Measurements from ENCODE around the gene PTPRJ. TPM values are rescaled to one million over a fixed set of nuclear protein-coding genes. Genes with fewer than 3 reads are reported as not detected.

Gene PTPRJ
- polyA plus RNA-seq, 3 donors = 10.0 to 36.4 (median 14.6) TPM

DNA sequence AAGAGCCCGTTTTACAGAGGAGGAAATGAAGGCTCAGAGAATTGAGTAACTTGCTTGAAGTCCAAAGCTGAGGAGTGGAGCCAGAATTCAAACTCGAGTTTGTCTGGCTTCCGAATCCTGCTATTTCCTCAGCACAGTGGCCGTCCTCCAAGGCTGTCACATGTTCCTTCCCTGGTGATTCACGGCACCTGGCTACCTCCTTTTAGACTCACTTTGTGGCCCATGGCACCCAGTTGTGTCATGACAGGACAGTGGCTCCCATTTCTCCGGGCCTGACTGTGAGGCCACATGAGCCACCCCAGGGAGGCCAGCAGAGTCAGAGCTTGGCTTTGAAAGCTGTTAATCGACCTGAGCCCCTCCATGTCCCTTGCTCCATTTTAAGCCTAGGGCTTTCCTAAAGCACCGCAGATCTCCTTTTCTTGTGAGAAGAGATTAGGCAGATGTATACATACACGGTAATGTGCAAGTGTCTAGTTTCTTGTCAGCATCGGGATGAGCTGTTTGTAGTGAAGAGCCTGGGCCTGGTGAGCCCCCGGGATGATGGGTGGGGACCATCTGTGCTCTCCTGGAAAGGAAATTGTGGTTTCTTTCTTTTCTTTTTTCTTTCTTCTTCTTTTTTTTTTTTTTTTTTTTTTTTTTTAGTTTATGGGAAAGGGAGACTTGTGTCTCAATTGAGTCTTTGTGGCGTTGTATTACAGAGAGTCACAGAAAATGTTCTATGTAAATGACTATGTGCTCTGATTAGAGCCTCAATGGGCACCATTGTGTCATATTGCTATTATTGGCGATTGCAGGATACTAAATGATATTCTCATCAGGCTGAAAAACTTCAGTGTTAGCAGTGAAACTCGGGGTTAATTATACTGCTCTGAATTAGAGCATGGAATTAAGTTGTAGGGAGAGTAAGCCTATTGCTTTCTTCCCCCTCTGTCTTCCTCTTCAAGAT is 54.8 kb downstream of the PTPRJ start:
- TF ChIP-seq, protein P1, sequence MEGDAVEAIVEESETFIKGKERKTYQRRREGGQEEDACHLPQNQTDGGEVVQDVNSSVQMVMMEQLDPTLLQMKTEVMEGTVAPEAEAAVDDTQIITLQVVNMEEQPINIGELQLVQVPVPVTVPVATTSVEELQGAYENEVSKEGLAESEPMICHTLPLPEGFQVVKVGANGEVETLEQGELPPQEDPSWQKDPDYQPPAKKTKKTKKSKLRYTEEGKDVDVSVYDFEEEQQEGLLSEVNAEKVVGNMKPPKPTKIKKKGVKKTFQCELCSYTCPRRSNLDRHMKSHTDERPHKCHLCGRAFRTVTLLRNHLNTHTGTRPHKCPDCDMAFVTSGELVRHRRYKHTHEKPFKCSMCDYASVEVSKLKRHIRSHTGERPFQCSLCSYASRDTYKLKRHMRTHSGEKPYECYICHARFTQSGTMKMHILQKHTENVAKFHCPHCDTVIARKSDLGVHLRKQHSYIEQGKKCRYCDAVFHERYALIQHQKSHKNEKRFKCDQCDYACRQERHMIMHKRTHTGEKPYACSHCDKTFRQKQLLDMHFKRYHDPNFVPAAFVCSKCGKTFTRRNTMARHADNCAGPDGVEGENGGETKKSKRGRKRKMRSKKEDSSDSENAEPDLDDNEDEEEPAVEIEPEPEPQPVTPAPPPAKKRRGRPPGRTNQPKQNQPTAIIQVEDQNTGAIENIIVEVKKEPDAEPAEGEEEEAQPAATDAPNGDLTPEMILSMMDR (IDR thresholded peaks at IDR 0.05) = no peak
- Mint-ChIP-seq H3K27ac (peak overlapping the region; percentile 57 to 83 (median 74)), H3K4me1 (peaks cover 79% of the 10 kb centered on the region), H3K4me3 (peak overlapping the region in 1 of 2 donors; percentile 64), H3K36me3 (peaks cover 27 to 44% of the 10 kb centered on the region in 2 donors), H3K9me3 (no peaks in the 10 kb centered on the region), H3K27me3 (ENCODE audit: low read depth in 3 of 3) (peaks cover 0 to 3% (median 0%) of the 10 kb centered on the region in 3 donors)
- no peak overlapping the region for H2AFZ ChIP-seq (ENCODE audit: insufficient read depth, low read depth, low read length, poor library complexity, severe bottlenecking)
- H3K36me3 ChIP-seq (replicated peaks in 1 of 2; ENCODE audit: control insufficient read depth in 1 of 2, insufficient read depth in 2 of 2, low read length in 2 of 2) = peaks cover 0 to 8% of the 10 kb centered on the region in 2 donors
- H3K4me1 ChIP-seq (ENCODE audit: control insufficient read depth in 1 of 2, insufficient read depth in 2 of 2, low read length in 2 of 2) = peaks cover 66 to 78% of the 10 kb centered on the region in 2 donors
- H3K9me3 ChIP-seq (replicated peaks in 1 of 2; ENCODE audit: control insufficient read depth in 1 of 2, insufficient read depth in 1 of 2, low read length in 2 of 2) = no peaks in the 10 kb centered on the region
- H3K27me3 ChIP-seq (ENCODE audit: control insufficient read depth in 2 of 2, insufficient read depth in 2 of 2, low read length in 2 of 2) = no peaks in the 10 kb centered on the region
- DNase-seq = peak in 1 of 3 donors; percentile 55
- 34% methylated on average over 7 of the region's 14 CpGs for WGBS (ENCODE audit: insufficient coverage)
- intact Hi-C loops (cut with micrococcal nuclease) = loop anchor here (5.0 kb wide), 4 partner anchors 32 to 98 kb away; partner anchors contain the start of gene PTPRJ (in 2 of the 2)
- H3K4me2 ChIP-seq (replicated peaks; ENCODE audit: extremely low read depth, low read length, poor library complexity, severe bottlenecking) = peak overlapping the region; percentile 13
- H3K79me2 ChIP-seq (ENCODE audit: insufficient read depth, low read length) = peaks cover 93% of the 10 kb centered on the region
- no peak overlapping the region for H3K9ac ChIP-seq (ENCODE audit: insufficient read depth, low read length, poor library complexity, severe bottlenecking)
- H4K20me1 ChIP-seq (ENCODE audit: insufficient read depth, low read length) = peaks cover 87% of the 10 kb centered on the region
- H3K4me3 ChIP-seq (replicated peaks in 1 of 3; ENCODE audit: low read depth in 2 of 3, low read length in 3 of 3) = peak overlapping the region in 1 of 3 experiments; percentile 10
- peak overlapping the region; percentile 46 to 50 for H3K27ac ChIP-seq (ENCODE audit: low read depth in 1 of 2, low read length in 2 of 2)

DNA sequence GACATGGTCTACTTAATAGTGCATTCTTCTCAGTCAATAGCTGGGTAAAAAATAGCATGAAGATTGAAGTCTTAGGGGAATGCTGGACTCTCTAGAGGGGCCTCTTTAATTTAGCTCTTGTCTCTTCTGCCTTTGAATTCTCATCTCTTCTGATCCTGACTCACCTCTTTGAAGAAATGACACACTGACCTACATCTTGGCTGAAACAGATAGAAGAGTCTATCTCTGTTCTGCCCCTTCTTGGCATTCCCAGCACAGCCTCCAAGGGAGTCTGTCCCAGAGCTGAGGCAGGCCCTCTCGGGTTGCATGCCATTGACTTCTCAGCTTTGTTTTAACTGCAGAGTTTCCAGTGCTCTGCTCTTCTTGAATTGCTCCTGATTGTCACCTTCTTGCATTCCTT is 55.7 kb downstream of the PTPRJ start:
- no peak overlapping the region for H3K4me3 Mint-ChIP-seq
- Histone ChIP-seq H3K36me3 (replicated peaks in 1 of 2; ENCODE audit: control insufficient read depth in 1 of 2, insufficient read depth in 2 of 2, low read length in 2 of 2) (peaks cover 0 to 11% of the 10 kb centered on the region in 2 donors), H2AFZ (ENCODE audit: insufficient read depth, low read depth, low read length, poor library complexity, severe bottlenecking) (no peak overlapping the region), H3K9me3 (replicated peaks in 1 of 2; ENCODE audit: control insufficient read depth in 1 of 2, insufficient read depth in 1 of 2, low read length in 2 of 2) (no peaks in the 10 kb centered on the region), H4K20me1 (ENCODE audit: insufficient read depth, low read length) (peaks cover 95% of the 10 kb centered on the region), H3K27ac (ENCODE audit: low read depth in 1 of 2, low read length in 2 of 2) (peak overlapping the region in 1 of 2 donors; percentile 37), H3K4me2 (replicated peaks; ENCODE audit: extremely low read depth, low read length, poor library complexity, severe bottlenecking) (no peak overlapping the region), H3K27me3 (ENCODE audit: control insufficient read depth in 2 of 2, insufficient read depth in 2 of 2, low read length in 2 of 2) (no peaks in the 10 kb centered on the region), H3K79me2 (ENCODE audit: insufficient read depth, low read length) (peaks cover 93% of the 10 kb centered on the region), H3K9ac (ENCODE audit: insufficient read depth, low read length, poor library complexity, severe bottlenecking) (no peak overlapping the region), H3K4me1 (ENCODE audit: control insufficient read depth in 1 of 2, insufficient read depth in 2 of 2, low read length in 2 of 2) (peaks cover 59 to 75% of the 10 kb centered on the region in 2 donors), H3K4me3 (replicated peaks in 1 of 3; ENCODE audit: low read depth in 2 of 3, low read length in 3 of 3) (no peak overlapping the region)
- peaks cover 0 to 3% (median 0%) of the 10 kb centered on the region in 3 donors for H3K27me3 Mint-ChIP-seq (ENCODE audit: low read depth in 3 of 3)
- intact Hi-C loops (cut with micrococcal nuclease) = no loop called here
- H3K27ac Mint-ChIP-seq = peak overlapping the region in 3 of 7 donors; percentile 22 to 80 (median 61)
- TF ChIP-seq, protein P1 (IDR thresholded peaks at IDR 0.05) = no peak
- H3K4me1 Mint-ChIP-seq = peaks cover 79% of the 10 kb centered on the region
- H3K9me3 Mint-ChIP-seq = no peaks in the 10 kb centered on the region
- DNase-seq = no peak
- peaks cover 29 to 51% of the 10 kb centered on the region in 2 donors for H3K36me3 Mint-ChIP-seq
- 100% methylated on average over 1 of the region's 1 CpG for WGBS (ENCODE audit: insufficient coverage)
